ENCODE results near the gene RHAG.
"Not testable (repeated sequence)": the region's sequence is repeated elsewhere in the genome, so short reads cannot be mapped to it uniquely, and the experiment has no call there.

GRCh38 chr6:49604080-49604479 lies 32.6 kb downstream of the RHAG start:
- not testable (repeated sequence) for TF ChIP-seq CTCF, POLR2A (IDR thresholded peaks at IDR 0.05)

All from lower leg skin (tissue), 3 donors.